ENCODE results near the gene ITIH1. TPM values are rescaled to one million over a fixed set of nuclear protein-coding genes. Genes with fewer than 3 reads are reported as not detected.
"Not testable (repeated sequence)": the region's sequence is repeated elsewhere in the genome, so short reads cannot be mapped to it uniquely, and the experiment has no call there.

The ITIH1 gene, protein sequence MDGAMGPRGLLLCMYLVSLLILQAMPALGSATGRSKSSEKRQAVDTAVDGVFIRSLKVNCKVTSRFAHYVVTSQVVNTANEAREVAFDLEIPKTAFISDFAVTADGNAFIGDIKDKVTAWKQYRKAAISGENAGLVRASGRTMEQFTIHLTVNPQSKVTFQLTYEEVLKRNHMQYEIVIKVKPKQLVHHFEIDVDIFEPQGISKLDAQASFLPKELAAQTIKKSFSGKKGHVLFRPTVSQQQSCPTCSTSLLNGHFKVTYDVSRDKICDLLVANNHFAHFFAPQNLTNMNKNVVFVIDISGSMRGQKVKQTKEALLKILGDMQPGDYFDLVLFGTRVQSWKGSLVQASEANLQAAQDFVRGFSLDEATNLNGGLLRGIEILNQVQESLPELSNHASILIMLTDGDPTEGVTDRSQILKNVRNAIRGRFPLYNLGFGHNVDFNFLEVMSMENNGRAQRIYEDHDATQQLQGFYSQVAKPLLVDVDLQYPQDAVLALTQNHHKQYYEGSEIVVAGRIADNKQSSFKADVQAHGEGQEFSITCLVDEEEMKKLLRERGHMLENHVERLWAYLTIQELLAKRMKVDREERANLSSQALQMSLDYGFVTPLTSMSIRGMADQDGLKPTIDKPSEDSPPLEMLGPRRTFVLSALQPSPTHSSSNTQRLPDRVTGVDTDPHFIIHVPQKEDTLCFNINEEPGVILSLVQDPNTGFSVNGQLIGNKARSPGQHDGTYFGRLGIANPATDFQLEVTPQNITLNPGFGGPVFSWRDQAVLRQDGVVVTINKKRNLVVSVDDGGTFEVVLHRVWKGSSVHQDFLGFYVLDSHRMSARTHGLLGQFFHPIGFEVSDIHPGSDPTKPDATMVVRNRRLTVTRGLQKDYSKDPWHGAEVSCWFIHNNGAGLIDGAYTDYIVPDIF
- total RNA-seq (2014; rRNA removed; shearing (Covaris generic)) (not detected in 2 replicates), polyA plus RNA-seq (2016; fragmentation: Nextera tagmentation; extraction: Ambion mirVana) (not detected in 2 replicates)

DNA sequence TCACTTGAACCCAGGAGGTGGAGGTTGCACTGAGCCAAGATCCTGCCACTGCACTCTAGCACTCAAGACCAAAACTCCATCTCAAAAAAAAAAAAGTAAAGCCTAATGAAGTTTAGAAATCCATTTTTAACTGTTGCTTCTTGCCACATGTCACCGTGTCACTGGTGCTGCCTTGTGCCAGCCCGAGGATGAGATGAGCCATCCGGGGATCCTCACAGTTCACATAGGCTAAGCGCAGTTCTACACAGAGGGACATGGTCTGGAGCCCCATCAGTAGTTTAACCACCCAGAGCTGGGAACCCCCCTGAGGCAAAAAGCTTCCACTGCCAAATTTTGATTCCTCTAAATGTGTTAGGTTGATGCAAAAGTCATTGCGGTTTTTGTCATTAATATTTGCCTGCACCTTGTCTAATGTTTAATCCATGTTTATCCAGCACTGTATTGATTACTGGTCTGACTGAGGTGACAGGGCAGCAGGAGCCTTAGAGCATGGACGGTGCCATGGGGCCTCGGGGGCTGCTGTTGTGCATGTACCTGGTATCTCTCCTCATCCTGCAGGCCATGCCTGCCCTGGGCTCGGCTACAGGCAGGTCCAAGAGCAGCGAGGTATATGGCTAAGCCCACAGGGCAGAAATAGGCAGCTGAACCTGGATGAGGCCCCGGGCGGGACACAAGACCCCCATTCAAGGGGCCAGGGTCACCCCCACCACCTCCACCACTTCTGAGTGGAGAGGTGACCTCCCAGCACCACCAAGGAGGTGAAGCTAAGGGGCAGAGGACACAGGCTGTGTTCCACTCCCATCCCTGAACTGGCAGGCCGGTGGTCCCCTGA is at the start of gene ITIH1:
Gene ITIH1 (plus strand): TSS at position 473 of the 832 bp plus-strand sequence. CDS start 17 bp downstream, at position 490.
- Histone ChIP-seq H3K4me1 (ENCODE audit: insufficient read depth) (no peaks in the 10 kb centered on the region), H3K9ac (no peak within 1 kb of the TSS), H2AFZ (no peak within 1 kb of the TSS), H3K4me2 (ENCODE audit: unreplicated experiment) (no peak within 1 kb of the TSS), H3K36me3 (ENCODE audit: low read depth) (no peaks in the 10 kb centered on the region), H3K27ac (no peak within 1 kb of the TSS), H4K20me1 (ENCODE audit: insufficient read depth) (no peaks in the 10 kb centered on the region), H3K9me3 (ENCODE audit: low read depth) (no peaks in the 10 kb centered on the region), H3K9me2 (ENCODE audit: insufficient read depth) (no peaks in the 10 kb centered on the region), H3F3A (ENCODE audit: insufficient read depth) (no peaks in the 10 kb centered on the region), H3K27me3 (replicated peaks; ENCODE audit: insufficient read depth) (0 out of 2 replicates have a peak, but pooled peaks cover 8% of the 10 kb centered on the region), H3K4me3 (no peak within 1 kb of the TSS), H3K79me2 (ENCODE audit: insufficient read depth) (no peaks in the 10 kb centered on the region)
- in situ Hi-C loops (cut with MboI): no loop called here
- DNase-seq: no peak
- 61 to 73% methylated on average over 11 to 12 of the region's 12 CpGs for WGBS, 2 experiments (ENCODE audit: low coverage in 1 of 2, low lambda C conversion rate in 2 of 2, missing lambda C conversion rate in 2 of 2)
- TF ChIP-seq EZH2phosphoT487 (IDR thresholded peaks at IDR 0.05; ENCODE audit: insufficient read depth, low read depth) (no peak), EZH2 (IDR thresholded peaks at IDR 0.05; ENCODE audit: insufficient read depth, poor library complexity, severe bottlenecking) (no peak)

DNA sequence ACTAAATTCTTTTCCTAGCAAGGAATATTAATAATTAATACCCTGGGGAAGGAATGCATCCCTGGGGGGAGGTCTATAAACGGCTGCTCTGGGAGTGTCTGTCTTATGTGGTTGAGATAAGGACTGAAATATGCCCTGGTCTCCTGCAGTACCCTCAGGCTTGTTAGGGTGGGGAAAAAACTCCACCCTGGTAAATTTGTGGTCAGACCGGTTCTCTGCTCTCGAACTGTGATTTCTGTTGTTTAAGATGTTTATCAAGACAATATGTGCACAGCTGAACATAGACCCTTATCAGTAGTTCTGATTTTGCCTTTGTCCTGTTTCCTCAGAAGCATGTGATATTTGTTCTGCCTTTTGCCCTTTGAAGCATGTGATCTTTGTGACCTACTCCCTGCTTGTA is 48.6 kb upstream of the ITIH1 start:
- H3K9me3 ChIP-seq (ENCODE audit: low read depth); H3K4me3 ChIP-seq; H3K27ac ChIP-seq; H3K4me1 ChIP-seq (ENCODE audit: insufficient read depth); H4K20me1 ChIP-seq (ENCODE audit: insufficient read depth); H3K9me2 ChIP-seq (ENCODE audit: insufficient read depth); H3F3A ChIP-seq (ENCODE audit: insufficient read depth); H3K79me2 ChIP-seq (ENCODE audit: insufficient read depth); H2AFZ ChIP-seq; H3K9ac ChIP-seq; DNase-seq; H3K4me2 ChIP-seq (ENCODE audit: unreplicated experiment); H3K27me3 ChIP-seq (replicated peaks; ENCODE audit: insufficient read depth); in situ Hi-C loops (cut with MboI): not testable (repeated sequence)
- H3K36me3 ChIP-seq (ENCODE audit: low read depth): peaks cover 22% of the 10 kb centered on the region
- 81 to 92% methylated on average over 3 of the region's 3 CpGs for WGBS, 2 experiments (ENCODE audit: low coverage in 1 of 2, low lambda C conversion rate in 2 of 2, missing lambda C conversion rate in 2 of 2)

DNA sequence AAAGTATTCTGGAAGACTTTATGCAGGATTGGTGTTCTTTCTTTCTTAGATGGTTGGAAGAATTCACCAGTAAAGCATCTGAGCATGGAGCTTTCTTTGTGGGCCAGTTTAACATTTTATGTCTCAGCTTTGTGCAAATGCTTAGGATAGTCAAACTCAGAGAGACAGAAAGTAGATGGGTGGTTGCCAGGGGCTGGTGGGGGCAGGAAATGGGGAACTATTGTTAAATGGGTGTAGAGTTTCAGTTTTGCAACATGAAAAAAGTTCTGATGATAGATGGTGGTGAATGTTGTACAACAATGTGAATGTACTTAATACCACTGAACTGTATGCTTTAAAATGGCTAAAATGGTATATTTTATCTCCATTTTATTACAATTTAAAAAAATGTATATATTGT is 46.7 kb upstream of the ITIH1 start:
- in situ Hi-C loops (cut with MboI): no loop called here
- Histone ChIP-seq H2AFZ (no peak overlapping the region), H3K27ac (no peak overlapping the region), H3K79me2 (ENCODE audit: insufficient read depth) (no peaks in the 10 kb centered on the region), H3K4me1 (ENCODE audit: insufficient read depth) (no peaks in the 10 kb centered on the region), H3K27me3 (replicated peaks; ENCODE audit: insufficient read depth) (no peaks in the 10 kb centered on the region), H3K4me3 (no peak overlapping the region), H3K4me2 (ENCODE audit: unreplicated experiment) (no peak overlapping the region), H4K20me1 (ENCODE audit: insufficient read depth) (no peaks in the 10 kb centered on the region), H3K36me3 (ENCODE audit: low read depth) (peaks cover 33% of the 10 kb centered on the region), H3K9me2 (ENCODE audit: insufficient read depth) (no peaks in the 10 kb centered on the region), H3F3A (ENCODE audit: insufficient read depth) (no peaks in the 10 kb centered on the region), H3K9ac (no peak overlapping the region), H3K9me3 (ENCODE audit: low read depth) (no peaks in the 10 kb centered on the region)
- no peak for DNase-seq
- TF ChIP-seq EZH2phosphoT487 (IDR thresholded peaks at IDR 0.05; ENCODE audit: insufficient read depth, low read depth) (no peak), EZH2 (IDR thresholded peaks at IDR 0.05; ENCODE audit: insufficient read depth, poor library complexity, severe bottlenecking) (no peak)

DNA sequence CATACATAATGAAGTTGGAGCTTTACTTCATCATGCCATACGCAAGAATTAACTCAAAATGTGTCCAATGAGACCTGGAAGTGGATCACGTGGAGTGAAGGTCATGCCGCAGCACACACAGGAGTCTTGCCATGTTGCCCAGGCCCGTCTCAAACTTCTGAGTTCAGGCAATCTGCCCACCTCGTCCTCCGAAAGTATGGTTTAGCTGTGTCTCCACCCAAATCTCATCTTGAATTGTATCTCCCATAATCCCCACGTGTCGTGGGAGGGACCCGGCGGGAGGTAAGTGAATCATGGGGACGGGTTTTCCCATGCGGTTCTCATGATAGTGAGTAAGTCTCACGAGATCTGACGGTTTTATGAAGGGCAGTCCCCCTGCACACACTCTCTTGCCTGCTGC is 45.8 kb upstream of the ITIH1 start:
- Histone ChIP-seq H4K20me1 (ENCODE audit: insufficient read depth) (no peaks in the 10 kb centered on the region), H3K9me2 (ENCODE audit: insufficient read depth) (no peaks in the 10 kb centered on the region), H3K36me3 (ENCODE audit: low read depth) (peaks cover 34% of the 10 kb centered on the region), H2AFZ (no peak overlapping the region), H3K9me3 (ENCODE audit: low read depth) (no peaks in the 10 kb centered on the region), H3K9ac (no peak overlapping the region), H3F3A (ENCODE audit: insufficient read depth) (no peaks in the 10 kb centered on the region), H3K27ac (no peak overlapping the region), H3K4me2 (ENCODE audit: unreplicated experiment) (no peak overlapping the region), H3K4me1 (ENCODE audit: insufficient read depth) (no peaks in the 10 kb centered on the region), H3K79me2 (ENCODE audit: insufficient read depth) (no peaks in the 10 kb centered on the region), H3K4me3 (no peak overlapping the region), H3K27me3 (replicated peaks; ENCODE audit: insufficient read depth) (no peaks in the 10 kb centered on the region)
- DNase-seq: no peak
- 83 to 89% methylated on average over 14 of the region's 14 CpGs for WGBS, 2 experiments (ENCODE audit: low coverage in 1 of 2, low lambda C conversion rate in 2 of 2, missing lambda C conversion rate in 2 of 2)
- in situ Hi-C loops (cut with MboI): no loop called here
- TF ChIP-seq EZH2 (IDR thresholded peaks at IDR 0.05; ENCODE audit: insufficient read depth, poor library complexity, severe bottlenecking) (no peak), EZH2phosphoT487 (IDR thresholded peaks at IDR 0.05; ENCODE audit: insufficient read depth, low read depth) (no peak)

Measured in GM23248 (cell line).